CD4-positive, alpha-beta T cell (primary cell): ENCODE data around the gene ATP6V1E1. TPM values are rescaled to one million over a fixed set of nuclear protein-coding genes. Genes with fewer than 3 reads are reported as not detected.

Source experiments
- ATAC-seq: fragments of 200-7000 bp; cut with Tn5 transposase; one replicate; pipeline ENCODE4 v1.10.0; 2022; ENCODE audit warnings: mild to moderate bottlenecking; ENCODE audit not compliant: poor library complexity
- CTCF ChIA-PET: fragments of 350-600 bp; sonication (Branson Sonifier 250); formaldehyde crosslinking; loops from one replicate; lab custom pipeline; 2021; ENCODE audit warnings: antibody characterized with exemption, inconsistent platforms; lab: Charles Lee
- POLR2A ChIA-PET: fragments of 350-600 bp; sonication (Branson Sonifier 250); formaldehyde crosslinking; loops from one replicate; lab custom pipeline; 2021; ENCODE audit warnings: antibody characterized with exemption, inconsistent platforms; lab: Charles Lee
- DNase-seq, 14 experiments: peaks; one replicate each; pipeline ENCODE4 v3.0.0-alpha.2; 2013 to 2020; ENCODE audit warnings: mixed read lengths in 2 of 14
- H3K27ac ChIP-seq, 2 donors: one replicate each; pipeline versions ENCODE4 v1.5.1 to v1.7.0; 2013; ENCODE audit warnings: low read length in 2 of 2, low read depth in 1 of 2, mild to moderate bottlenecking in 1 of 2
- H3K27me3 ChIP-seq, 2 experiments: 1 replicate in 1 of 2; 2 replicates in 1 of 2; pipeline versions ENCODE4 v1.6.1 to v1.7.0; 2013; ENCODE audit warnings: low read length in 2 of 2, control low read depth in 1 of 2, mild to moderate bottlenecking in 1 of 2, moderate library complexity in 1 of 2; ENCODE audit not compliant: insufficient read depth in 2 of 2, control insufficient read depth in 1 of 2
- H3K36me3 ChIP-seq: one replicate; pipeline ENCODE4 v1.6.1; 2013; ENCODE audit warnings: low read length, control low read depth; ENCODE audit not compliant: insufficient read depth
- H3K4me1 ChIP-seq: one replicate; pipeline ENCODE4 v1.6.1; 2013; ENCODE audit warnings: low read length, control low read depth; ENCODE audit not compliant: insufficient read depth
- H3K4me3 ChIP-seq: one replicate; pipeline ENCODE4 v1.5.1; 2013; ENCODE audit warnings: mild to moderate bottlenecking, low read length, moderate library complexity
- H3K9me3 ChIP-seq, 2 experiments: 1 replicate in 1 of 2; 2 replicates in 1 of 2; pipeline versions ENCODE4 v1.6.1 to v1.7.0; 2013; ENCODE audit warnings: low read length in 2 of 2, mild to moderate bottlenecking in 2 of 2, control low read depth in 1 of 2, moderate library complexity in 1 of 2; ENCODE audit not compliant: control insufficient read depth in 1 of 2, insufficient read depth in 1 of 2
- H3K27ac Mint-ChIP-seq: one replicate; pipeline ENCODE4 v1.8.0; 2020; ENCODE audit warnings: mixed read lengths
- H3K27me3 Mint-ChIP-seq: one replicate; pipeline ENCODE4 v1.8.0; 2021; ENCODE audit warnings: mixed read lengths
- H3K36me3 Mint-ChIP-seq: one replicate; pipeline ENCODE4 v1.8.0; 2021; ENCODE audit warnings: low read depth, mixed read lengths
- H3K4me1 Mint-ChIP-seq: one replicate; pipeline ENCODE4 v1.8.0; 2021; ENCODE audit warnings: low read depth, mixed read lengths
- H3K4me3 Mint-ChIP-seq: one replicate; pipeline ENCODE4 v1.8.0; 2020; ENCODE audit warnings: mild to moderate bottlenecking, mixed read lengths
- H3K9me3 Mint-ChIP-seq: one replicate; pipeline ENCODE4 v1.8.0; 2020; ENCODE audit warnings: mixed read lengths
- CTCF ChIP-seq: fragments of 200-600 bp; IDR thresholded peaks from one replicate; pipeline ENCODE4 v1.8.0; 2022; ENCODE audit warnings: antibody characterized with exemption, mild to moderate bottlenecking
- intact Hi-C, 2 experiments: fragments of 100-400 bp; cut with DNase I in 1 of 2; cut with micrococcal nuclease in 1 of 2; formaldehyde crosslinking; loops; one replicate each; pipeline versions ENCODE4 v1.15.1 to v1.9.0; 2023 to 2025; cut with DNase I, micrococcal nuclease
- total RNA-seq, 174 experiments: library from RNA in 2 of 174; stranded (reverse) in 2 of 174; gene quantifications; one replicate each; pipeline ENCODE4 v1.2.3 and lab custom pipeline; 2021 to 2026

ATP6V1E1 gene
- total RNA-seq, 2 experiments from 2014 or later: 48.4 to 50.8 TPM

GRCh38 chr22:17580441-17581031 lies 48.0 kb downstream of the ATP6V1E1 start:
- no peak overlapping the region for H3K27ac ChIP-seq
- CTCF ChIA-PET: no interaction called here
- no peaks in the 10 kb centered on the region for H3K9me3 Mint-ChIP-seq
- H3K27me3 Mint-ChIP-seq: no peaks in the 10 kb centered on the region
- POLR2A ChIA-PET: no interaction called here
- H3K27ac Mint-ChIP-seq: no peak overlapping the region
- no peaks in the 10 kb centered on the region for H3K27me3 ChIP-seq
- no peak overlapping the region for H3K4me3 Mint-ChIP-seq
- no peak for ATAC-seq
- TF ChIP-seq CTCF: no peak
- no peak overlapping the region for H3K4me3 ChIP-seq
- intact Hi-C loops: no loop called here
- no peaks in the 10 kb centered on the region for H3K4me1 Mint-ChIP-seq
- H3K36me3 ChIP-seq: no peaks in the 10 kb centered on the region
- no peaks in the 10 kb centered on the region for H3K4me1 ChIP-seq
- no peaks in the 10 kb centered on the region for H3K36me3 Mint-ChIP-seq
- no peak for DNase-seq
- no peaks in the 10 kb centered on the region for H3K9me3 ChIP-seq

- no peaks in the 10 kb centered on the region for H3K27me3 Mint-ChIP-seq
- DNase-seq (no peak), ATAC-seq (no peak)
- POLR2A ChIA-PET: no interaction called here
- TF ChIP-seq CTCF: no peak
- H3K4me1 Mint-ChIP-seq: no peaks in the 10 kb centered on the region
- H3K27ac Mint-ChIP-seq: no peak overlapping the region
- no peaks in the 10 kb centered on the region for H3K36me3 Mint-ChIP-seq
- H3K4me3 ChIP-seq: no peak overlapping the region
- no peak overlapping the region for H3K27ac ChIP-seq
- no peaks in the 10 kb centered on the region for H3K27me3 ChIP-seq
- CTCF ChIA-PET: no interaction called here
- intact Hi-C loops: no loop called here
- H3K9me3 Mint-ChIP-seq: no peaks in the 10 kb centered on the region
- no peaks in the 10 kb centered on the region for H3K4me1 ChIP-seq
- no peak overlapping the region for H3K4me3 Mint-ChIP-seq
- no peaks in the 10 kb centered on the region for H3K36me3 ChIP-seq
- H3K9me3 ChIP-seq: no peaks in the 10 kb centered on the region
These were observed 49.0 kb downstream of the ATP6V1E1 start for GRCh38 chr22:17579535-17579981.

GRCh38 chr22:17578136-17578754 lies 50.3 kb downstream of the ATP6V1E1 start:
- Histone ChIP-seq H3K4me1 (no peaks in the 10 kb centered on the region), H3K27ac (no peak overlapping the region), H3K9me3 (no peaks in the 10 kb centered on the region), H3K36me3 (no peaks in the 10 kb centered on the region), H3K27me3 (no peaks in the 10 kb centered on the region), H3K4me3 (no peak overlapping the region)
- DNase-seq (no peak), ATAC-seq (no peak)
- no peaks in the 10 kb centered on the region for H3K27me3 Mint-ChIP-seq
- ChIA-PET CTCF (no interaction called here), POLR2A (no interaction called here)
- intact Hi-C loops: no loop called here
- H3K4me3 Mint-ChIP-seq: no peak overlapping the region
- no peaks in the 10 kb centered on the region for H3K4me1 Mint-ChIP-seq
- TF ChIP-seq CTCF: no peak
- no peaks in the 10 kb centered on the region for H3K9me3 Mint-ChIP-seq
- no peak overlapping the region for H3K27ac Mint-ChIP-seq
- no peaks in the 10 kb centered on the region for H3K36me3 Mint-ChIP-seq
